K562 (cell line): ENCODE data around the gene ERGIC1. TPM values are rescaled to one million over a fixed set of nuclear protein-coding genes. Genes with fewer than 3 reads are reported as not detected.
A peak's percentile ranks its signal among the peaks of the same experiment; 100 is the strongest.

Experiments
- CXXC5 ChIP-seq: fragments of 250-450 bp; sonication (Bioruptor Pico); IDR thresholded peaks from 2 replicates; pipeline ENCODE4 v1.8.0; 2022; ENCODE audit warnings: inconsistent platforms, mild to moderate bottlenecking, moderate library complexity
- ELF4 ChIP-seq: fragments of 450-650 bp; formaldehyde crosslinking; IDR thresholded peaks from 2 replicates; pipeline ENCODE4 v1.4.0; 2022; ENCODE audit warnings: missing genetic modification characterization
- FOXA1 ChIP-seq: fragments of 450-650 bp; IDR thresholded peaks from 2 replicates; pipeline ENCODE4 v1.6.1; 2016; ENCODE audit warnings: mild to moderate bottlenecking, borderline replicate concordance
- FUS ChIP-seq: fragments of 200-400 bp; formaldehyde crosslinking; optimal IDR thresholded peaks from 2 replicates; pipeline ENCODE3; 2017; ENCODE audit warnings: low read depth, low read length
- GTF2E2 ChIP-seq: fragments of 200-800 bp; sonication (Bioruptor generic); IDR thresholded peaks from 2 replicates; pipeline ENCODE4 v1.6.1; 2016; ENCODE audit warnings: missing genetic modification characterization, missing compliant biosample characterization
- KDM1A ChIP-seq, 2 experiments: fragments of 450-650 bp; IDR thresholded peaks; 2 replicates each; pipeline ENCODE4 v1.6.1; 2016; ENCODE audit warnings: mild to moderate bottlenecking in 2 of 2
- PPARD ChIP-seq: fragments of 250-450 bp; sonication (Bioruptor Pico); IDR thresholded peaks from 2 replicates; pipeline ENCODE4 v1.8.0; 2022; ENCODE audit warnings: inconsistent platforms, mild to moderate bottlenecking, moderate library complexity
- RCOR1 ChIP-seq, 2 experiments: IDR thresholded peaks; 2 replicates each; pipeline ENCODE4 v1.6.1; 2012; ENCODE audit warnings: low read depth in 2 of 2, low read length in 2 of 2, borderline replicate concordance in 1 of 2, improper control_type of control experiment in 1 of 2
- SMARCA5 ChIP-seq: fragments of 450-650 bp; IDR thresholded peaks from 2 replicates; pipeline ENCODE4 v1.6.1; 2016
- SMARCE1 ChIP-seq: fragments of 450-650 bp; IDR thresholded peaks from 2 replicates; pipeline ENCODE4 v1.7.1; 2016; ENCODE audit warnings: mild to moderate bottlenecking
- TEAD4 ChIP-seq, 2 experiments: sonication (generic) in 1 of 2; formaldehyde crosslinking in 1 of 2; IDR thresholded peaks; 2 replicates each; pipeline versions ENCODE4 v1.6.1 to v1.8.0; 2012 to 2022; ENCODE audit warnings: borderline replicate concordance in 1 of 2, inconsistent platforms in 1 of 2, low read length in 1 of 2, mild to moderate bottlenecking in 1 of 2, missing genetic modification reagents in 1 of 2
- polyA plus RNA-seq, 8 experiments: library from polyadenylated mRNA; depleted of rRNA in 4 of 8; stranded (reverse) in 5 of 8; unstranded in 3 of 8; fragments of >200 nt; fragmentation: Nextera tagmentation in 2 of 8; fragmentation: Illumina TruSeq in 1 of 8; extraction: Ambion mirVana in 2 of 8; extraction: Trizol in 1 of 8; gene quantifications; 2 replicates each; pipeline versions ENCODE4 v1.2.1 to v1.2.3, GENCODE V29; 2011 to 2014; ENCODE audit warnings: inconsistent platforms in 1 of 8, missing spikeins in 1 of 8
- total RNA-seq, 7 experiments: library from RNA; depleted of rRNA in 6 of 7; stranded (reverse); fragments of >200 nt in 6 of 7; fragmentation: Illumina TruSeq in 2 of 7; extraction: Trizol in 2 of 7; gene quantifications; 2 replicates each; pipeline versions ENCODE4 v1.2.1 to v1.2.3, GENCODE V29; 2011 to 2021; ENCODE audit warnings: low replicate concordance in 1 of 7
- TF ChIP-seq, protein P1 (sequence below), 2 experiments: fragments of 250-450 bp in 1 of 2; fragments of 450-650 bp in 1 of 2; sonication (Bioruptor Pico) in 1 of 2; IDR thresholded peaks; 2 replicates each; pipeline versions ENCODE4 v1.6.1 to v1.8.0; 2016 to 2021; ENCODE audit warnings: mild to moderate bottlenecking in 2 of 2, moderate library complexity in 2 of 2, missing compliant biosample characterization in 1 of 2, missing genetic modification characterization in 1 of 2

Gene ERGIC1
- total and polyA plus RNA-seq, 9 of the 15 experiments (the other 6 are each of a cell fraction or from before 2014, with no cell fraction given): 5.5 to 68.4 (median 36.4) TPM

GRCh38 chr5:172815631-172816030, 18.4 kb upstream of the ERGIC1 start (continued):
- TF ChIP-seq RCOR1 (IDR thresholded peaks at IDR 0.05; ENCODE audit: borderline replicate concordance in 1 of 2, low read depth in 2 of 2, low read length in 2 of 2): no peak
- no peak for TF ChIP-seq ELF4 (CRISPR knock-in tag)
- TF ChIP-seq GTF2E2 (tag): no peak
- no peak for TF ChIP-seq CXXC5 (CRISPR knock-in tag)
- no peak for TF ChIP-seq FOXA1
- TF ChIP-seq, protein P1, sequence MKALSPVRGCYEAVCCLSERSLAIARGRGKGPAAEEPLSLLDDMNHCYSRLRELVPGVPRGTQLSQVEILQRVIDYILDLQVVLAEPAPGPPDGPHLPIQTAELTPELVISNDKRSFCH (CRISPR knock-in tag; IDR thresholded peaks at IDR 0.05): no peak
- TF ChIP-seq, protein P1 (tag; IDR thresholded peaks at IDR 0.05): no peak
- TF ChIP-seq TEAD4 (IDR thresholded peaks at IDR 0.05; ENCODE audit: low read length): peak; percentile 47; the same call in 1 of the 2 replicates
- no peak for TF ChIP-seq TEAD4 (CRISPR knock-in tag; IDR thresholded peaks at IDR 0.05; ENCODE audit: borderline replicate concordance)
- peak in 1 of 2 experiments; percentile 10; a peak in 1 of 4 replicates for TF ChIP-seq KDM1A (IDR thresholded peaks at IDR 0.05)
- no peak for TF ChIP-seq SMARCE1
- TF ChIP-seq FUS: no peak
- TF ChIP-seq PPARD: no peak
- no peak for TF ChIP-seq SMARCA5
